Lung (tissue), 12 donors: ENCODE measurements around the gene COX17. TPM values are rescaled to one million over a fixed set of nuclear protein-coding genes. Genes with fewer than 3 reads are reported as not detected.

Experiments
- ATAC-seq: fragments of 200-7000 bp; cut with Tn5 transposase; one replicate; pipeline ENCODE4 v1.9.1; 2020; ENCODE audit warnings: moderate number of reproducible peaks; ENCODE audit not compliant: insufficient read depth, low FRiP score
- DNase-seq, 3 donors: peaks; one replicate each; pipeline ENCODE4 v3.0.0-alpha.2; 2013 to 2017
- H3K27ac ChIP-seq, 2 donors: one replicate each; pipeline ENCODE4 v1.5.1; 2013; ENCODE audit warnings: mild to moderate bottlenecking in 2 of 2, moderate library complexity in 2 of 2, control low read depth in 1 of 2, inconsistent platforms in 1 of 2, low read depth in 1 of 2, low read length in 1 of 2
- H3K27me3 ChIP-seq, 3 donors: one replicate each; pipeline ENCODE4 v1.5.1; 2013; ENCODE audit warnings: low read length in 2 of 3; ENCODE audit not compliant: control insufficient read depth in 3 of 3, insufficient read depth in 3 of 3
- H3K36me3 ChIP-seq, 4 donors: one replicate each; pipeline ENCODE4 v1.5.1; 2013; ENCODE audit warnings: low read length in 4 of 4, mild to moderate bottlenecking in 1 of 4, moderate library complexity in 1 of 4; ENCODE audit not compliant: control insufficient read depth in 4 of 4, insufficient read depth in 4 of 4
- H3K4me1 ChIP-seq, 5 donors: one replicate each; pipeline ENCODE4 v1.5.1; 2013; ENCODE audit warnings: low read length in 5 of 5, mild to moderate bottlenecking in 2 of 5, moderate library complexity in 1 of 5; ENCODE audit not compliant: control insufficient read depth in 5 of 5, insufficient read depth in 5 of 5
- H3K4me3 ChIP-seq: one replicate; pipeline ENCODE4 v1.5.1; 2013; ENCODE audit warnings: mild to moderate bottlenecking, control low read depth, moderate library complexity
- H3K9ac ChIP-seq, 2 donors: one replicate each; pipeline ENCODE4 v1.5.1; 2013; ENCODE audit warnings: low read length in 2 of 2, control low read depth in 1 of 2; ENCODE audit not compliant: insufficient read depth in 1 of 2
- H3K9me3 ChIP-seq, 4 donors: one replicate each; pipeline ENCODE4 v1.5.1; 2013; ENCODE audit warnings: low read length in 3 of 4, mild to moderate bottlenecking in 1 of 4, moderate library complexity in 1 of 4; ENCODE audit not compliant: control insufficient read depth in 4 of 4, insufficient read depth in 3 of 4
- WGBS, 2 donors: extraction: QIAGEN DNeasy Blood & Tissue Kit; methylation state at CpG; one replicate each; pipeline ENCODE4 v1.1.7; 2013; 5-methylcytosine and 5-hydroxymethylcytosine counted together
- polyA plus RNA-seq, 2 donors: library from polyadenylated mRNA; stranded (reverse); fragments of 200-250 nt; gene quantifications; one replicate each; pipeline ENCODE4 v1.2.1, GENCODE V29; 2013
- total RNA-seq, 2 donors: library from RNA; depleted of rRNA in 1 of 2; stranded (reverse); fragments of >200 nt in 1 of 2; gene quantifications; one replicate each; pipeline ENCODE4 v1.2.1, GENCODE V29; 2014 to 2021
- TF ChIP-seq, protein P1 (sequence below): IDR thresholded peaks from 2 replicates; pipeline ENCODE4 v1.5.1; 2012; ENCODE audit warnings: mild to moderate bottlenecking; ENCODE audit errors: control extremely low read depth, extremely low read depth
- donor health status: control.
- donor health status: control.
- donor health status: Bipolar disorder and iron deficiency.
- donor health status: healthy.
- donor health status: DM: yes; HTN: yes; CAD: no.

The COX17 gene
- total and polyA plus RNA-seq, 4 donors, result 43.8 to 261 (median 78.3) TPM

DNA sequence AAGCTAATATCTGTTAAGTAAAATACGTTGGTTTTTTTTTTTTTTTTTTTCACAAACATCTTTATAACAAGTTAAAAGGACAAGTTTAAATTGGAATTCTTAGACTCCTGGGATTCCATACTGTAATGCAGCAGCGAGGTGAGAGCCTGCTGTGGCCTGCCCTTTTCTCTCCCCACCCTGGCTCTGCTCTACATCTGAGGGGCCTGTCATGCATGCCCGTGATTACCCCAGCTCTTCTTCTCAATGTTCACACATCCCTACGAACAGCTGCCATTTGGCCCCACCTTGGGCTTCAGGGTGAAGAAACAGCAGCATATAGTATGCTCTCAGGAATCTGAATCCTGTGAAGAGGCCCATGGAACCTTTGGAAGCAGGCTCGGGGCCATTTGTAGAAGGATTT, 40.3 kb upstream of the COX17 start:
- Histone ChIP-seq H3K27me3 (no peaks in the 10 kb centered on the region), H3K4me3 (no peak overlapping the region), H3K9me3 (no peaks in the 10 kb centered on the region), H3K4me1 (no peaks in the 10 kb centered on the region), H3K9ac (no peak overlapping the region), H3K36me3 (no peaks in the 10 kb centered on the region), H3K27ac (no peak overlapping the region)
- ATAC-seq, result no peak
- TF ChIP-seq, protein P1, sequence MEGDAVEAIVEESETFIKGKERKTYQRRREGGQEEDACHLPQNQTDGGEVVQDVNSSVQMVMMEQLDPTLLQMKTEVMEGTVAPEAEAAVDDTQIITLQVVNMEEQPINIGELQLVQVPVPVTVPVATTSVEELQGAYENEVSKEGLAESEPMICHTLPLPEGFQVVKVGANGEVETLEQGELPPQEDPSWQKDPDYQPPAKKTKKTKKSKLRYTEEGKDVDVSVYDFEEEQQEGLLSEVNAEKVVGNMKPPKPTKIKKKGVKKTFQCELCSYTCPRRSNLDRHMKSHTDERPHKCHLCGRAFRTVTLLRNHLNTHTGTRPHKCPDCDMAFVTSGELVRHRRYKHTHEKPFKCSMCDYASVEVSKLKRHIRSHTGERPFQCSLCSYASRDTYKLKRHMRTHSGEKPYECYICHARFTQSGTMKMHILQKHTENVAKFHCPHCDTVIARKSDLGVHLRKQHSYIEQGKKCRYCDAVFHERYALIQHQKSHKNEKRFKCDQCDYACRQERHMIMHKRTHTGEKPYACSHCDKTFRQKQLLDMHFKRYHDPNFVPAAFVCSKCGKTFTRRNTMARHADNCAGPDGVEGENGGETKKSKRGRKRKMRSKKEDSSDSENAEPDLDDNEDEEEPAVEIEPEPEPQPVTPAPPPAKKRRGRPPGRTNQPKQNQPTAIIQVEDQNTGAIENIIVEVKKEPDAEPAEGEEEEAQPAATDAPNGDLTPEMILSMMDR, result no peak
- DNase-seq, result no peak
- WGBS, 2 donors, result 83 to 94% methylated on average over 5 of the region's 5 CpGs

DNA sequence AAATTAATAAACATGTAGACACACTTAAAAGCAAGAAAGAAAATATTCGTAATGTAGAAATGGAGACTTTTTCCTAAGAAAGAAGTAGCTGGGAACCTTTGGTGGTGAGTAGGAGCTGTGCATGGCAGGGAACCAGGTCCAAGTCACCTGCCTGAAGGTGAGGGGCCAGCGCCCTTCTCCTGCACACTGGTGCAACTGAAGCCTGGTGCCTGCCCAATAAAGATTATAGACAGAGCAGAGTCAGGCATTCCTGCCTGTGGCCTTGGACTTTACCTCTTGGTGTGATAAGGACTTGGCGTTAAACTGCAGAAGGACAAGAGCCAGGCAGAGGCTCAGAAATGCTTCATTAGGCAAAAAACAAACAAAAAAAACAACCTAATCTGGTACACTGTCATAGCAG, 39.8 kb upstream of the COX17 start:
- H3K27me3 ChIP-seq, result no peaks in the 10 kb centered on the region
- H3K27ac ChIP-seq, result no peak overlapping the region
- H3K36me3 ChIP-seq, result no peaks in the 10 kb centered on the region
- whole genome bisulfite sequencing, 2 donors, result 84 to 97% methylated on average over 3 of the region's 3 CpGs
- H3K4me1 ChIP-seq, result no peaks in the 10 kb centered on the region
- no peak overlapping the region for H3K4me3 ChIP-seq
- ATAC-seq (no peak), DNase-seq (no peak)
- no peak overlapping the region for H3K9ac ChIP-seq
- H3K9me3 ChIP-seq, result no peaks in the 10 kb centered on the region
- TF ChIP-seq, protein P1, result no peak

DNA sequence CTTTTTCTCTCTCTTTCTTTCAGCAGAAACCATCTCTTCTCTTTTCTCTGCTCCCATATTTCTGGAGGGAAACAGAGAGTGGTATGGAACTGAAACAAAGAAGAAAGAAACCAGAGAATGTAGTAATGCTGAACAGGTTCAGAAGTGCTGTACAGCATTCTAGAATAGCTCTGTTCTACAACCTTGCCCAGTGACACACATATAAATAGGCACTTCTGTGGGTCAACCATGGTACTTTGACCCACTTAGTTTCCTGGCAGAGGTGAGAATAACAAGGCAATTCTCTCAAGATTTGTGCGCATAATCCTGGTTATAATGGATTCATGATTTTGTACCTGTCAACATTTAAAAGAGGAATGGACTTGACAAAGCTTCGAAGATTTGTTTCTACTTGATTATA, 37.9 kb upstream of the COX17 start:
- Histone ChIP-seq H3K27me3 (no peaks in the 10 kb centered on the region), H3K9ac (no peak overlapping the region), H3K4me3 (no peak overlapping the region), H3K9me3 (no peaks in the 10 kb centered on the region), H3K36me3 (no peaks in the 10 kb centered on the region), H3K4me1 (no peaks in the 10 kb centered on the region), H3K27ac (no peak overlapping the region)
- DNase-seq, result no peak
- no peak for ATAC-seq
- TF ChIP-seq, protein P1, result no peak
- WGBS, 2 donors, result 95 to 99% methylated on average over 2 of the region's 2 CpGs

DNA sequence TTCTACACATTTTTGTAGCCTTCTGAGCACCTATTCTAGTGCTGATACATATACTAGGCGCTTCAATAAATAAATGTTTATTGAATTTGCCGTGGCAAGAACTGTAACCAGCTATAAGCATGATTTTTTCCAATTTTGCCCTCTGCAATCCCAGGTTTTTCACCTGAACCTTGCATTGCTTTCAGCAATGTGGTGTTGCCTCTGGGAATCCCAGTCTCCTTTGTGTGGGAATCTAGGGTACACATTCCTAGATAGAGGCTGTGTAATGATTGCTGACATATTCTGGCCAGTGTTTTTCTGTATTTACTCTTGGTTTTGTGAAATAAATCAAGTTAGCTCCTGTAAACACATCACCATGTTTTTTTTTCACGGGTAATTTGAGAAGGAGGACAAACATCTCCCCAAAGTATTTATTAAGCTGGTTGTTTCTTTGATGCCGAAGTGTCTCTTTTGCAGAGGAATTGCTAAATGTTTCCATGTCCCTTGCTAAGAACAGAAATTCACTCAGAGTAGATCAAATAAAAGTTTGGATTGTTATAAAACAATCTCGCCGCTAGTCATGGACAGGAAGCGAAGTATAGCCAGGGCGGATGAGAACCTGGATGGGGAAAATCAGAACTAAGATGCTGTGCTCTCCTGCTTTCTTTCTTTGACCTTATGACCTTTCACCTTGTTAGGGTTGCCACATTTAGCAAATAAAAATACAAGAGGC, 26.8 kb upstream of the COX17 start:
- TF ChIP-seq, protein P1, result no peak
- Histone ChIP-seq H3K4me3 (no peak overlapping the region), H3K9me3 (no peaks in the 10 kb centered on the region), H3K36me3 (no peaks in the 10 kb centered on the region), H3K4me1 (peaks cover 0 to 15% (median 2%) of the 10 kb centered on the region in 5 donors), H3K9ac (no peak overlapping the region), H3K27me3 (no peaks in the 10 kb centered on the region), H3K27ac (no peak overlapping the region)
- 68 to 80% methylated on average over 8 of the region's 8 CpGs for WGBS, 2 donors
- peak in 1 of 3 donors; percentile 37 for DNase-seq
- no peak for ATAC-seq
